Omental fat pad (tissue), 4 donors: ENCODE results near the gene MYEF2. TPM values are rescaled to one million over a fixed set of nuclear protein-coding genes. Genes with fewer than 3 reads are reported as not detected.

Experiments used
- ATAC-seq: fragments of 150-250 bp; one replicate; pipeline ENCODE4 v1.9.1; 2016; ENCODE audit warnings: mild to moderate bottlenecking, moderate library complexity; ENCODE audit not compliant: low FRiP score
- DNase-seq: peaks from one replicate; pipeline ENCODE4 v3.0.0-alpha.2; 2019; ENCODE audit warnings: low spot score
- CTCF ChIP-seq, 3 donors: fragments of 450-650 bp; IDR thresholded peaks; one replicate each; pipeline ENCODE4 v1.5.1; 2016 to 2017; ENCODE audit warnings: antibody characterized with exemption in 3 of 3, mild to moderate bottlenecking in 3 of 3, moderate library complexity in 2 of 3
- total RNA-seq, 4 donors: library from RNA; depleted of rRNA; stranded (reverse); fragments of >200 nt; gene quantifications; one replicate each; pipeline ENCODE4 v1.1.0, GENCODE V29; 2016

MYEF2 gene
- total RNA-seq, 4 donors from 2014 or later, result 3.6 to 12.4 (median 7.1) TPM

GRCh38 chr15:48126667-48127355 lies 51.3 kb downstream of the MYEF2 start:
- TF ChIP-seq CTCF (IDR thresholded peaks at IDR 0.05), result no peak
- no peak for ATAC-seq
- no peak for DNase-seq

GRCh38 chr15:48121849-48122248 lies 56.2 kb downstream of the MYEF2 start:
- no peak for ATAC-seq
- no peak for TF ChIP-seq CTCF (IDR thresholded peaks at IDR 0.05)
- DNase-seq, result no peak

- DNase-seq, result no peak
Measured at GRCh38 chr15:48120745-48121144, 57.4 kb downstream of the MYEF2 start, which contains the start of gene SLC24A5. Gene SLC24A5, plus strand, starts transcription at chr15:48120990. Its CDS starts 55 bp downstream, at chr15:48121045.

GRCh38 chr15:48119277-48119676 lies 58.8 kb downstream of the MYEF2 start:
- TF ChIP-seq CTCF (IDR thresholded peaks at IDR 0.05), result no peak
- ATAC-seq (no peak), DNase-seq (no peak)

More at GRCh38 chr15:48120745-48121144, 57.4 kb downstream of the MYEF2 start, which contains the start of gene SLC24A5:
- TF ChIP-seq CTCF (IDR thresholded peaks at IDR 0.05), result no peak
- ATAC-seq, result no peak

GRCh38 chr15:48112242-48112641 lies 65.9 kb downstream of the MYEF2 start:
- DNase-seq (no peak), ATAC-seq (no peak)
- no peak for TF ChIP-seq CTCF (IDR thresholded peaks at IDR 0.05)

GRCh38 chr15:48109856-48110531 lies 68.1 kb downstream of the MYEF2 start:
- ATAC-seq (no peak), DNase-seq (no peak)
- TF ChIP-seq CTCF (IDR thresholded peaks at IDR 0.05), result no peak

- no peak for TF ChIP-seq CTCF (IDR thresholded peaks at IDR 0.05)
- DNase-seq (no peak), ATAC-seq (no peak)
Measured at GRCh38 chr15:48109212-48109611, 68.9 kb downstream of the MYEF2 start.
